HPDE6-E6E7 (cell line): ENCODE measurements around the gene CXCR2.

Experiments
- DNase-seq: peaks from one replicate; pipeline ENCODE4 v3.0.0; 2011; ENCODE audit warnings: missing footprints; ENCODE audit errors: extremely low spot score

The CXCR2 gene

DNA sequence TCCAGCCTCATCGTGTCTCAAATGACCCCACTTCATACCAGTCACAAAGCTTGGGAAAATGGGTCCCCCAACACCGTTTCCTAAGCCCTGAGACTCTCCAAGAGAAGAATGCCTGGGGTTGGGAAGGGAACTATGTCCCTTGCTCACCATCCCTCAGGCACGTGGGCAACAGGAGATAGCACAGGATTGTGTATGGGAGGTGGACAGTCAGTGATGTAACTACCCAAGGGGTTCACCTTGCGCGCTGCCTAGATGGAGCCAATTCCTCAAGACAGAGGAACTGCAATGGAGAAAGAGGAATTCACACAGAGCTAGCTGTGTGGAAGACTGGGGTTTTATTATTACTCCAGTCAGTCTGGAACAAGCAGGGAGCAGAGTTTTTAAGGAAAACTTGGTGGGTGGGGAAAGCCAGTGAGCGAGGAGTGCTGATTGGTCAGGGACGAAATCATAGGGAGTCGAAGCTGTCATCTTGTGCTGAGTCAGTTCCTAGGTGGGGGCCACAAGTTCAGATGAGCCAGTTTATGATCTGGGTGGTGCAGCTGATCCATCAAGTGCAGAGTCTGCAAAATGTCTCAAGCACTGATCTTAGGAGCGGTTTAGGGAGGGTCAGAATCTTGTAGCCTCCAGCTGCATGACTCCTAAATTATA, 54.8 kb downstream of the CXCR2 start:
- no peak for DNase-seq

DNA sequence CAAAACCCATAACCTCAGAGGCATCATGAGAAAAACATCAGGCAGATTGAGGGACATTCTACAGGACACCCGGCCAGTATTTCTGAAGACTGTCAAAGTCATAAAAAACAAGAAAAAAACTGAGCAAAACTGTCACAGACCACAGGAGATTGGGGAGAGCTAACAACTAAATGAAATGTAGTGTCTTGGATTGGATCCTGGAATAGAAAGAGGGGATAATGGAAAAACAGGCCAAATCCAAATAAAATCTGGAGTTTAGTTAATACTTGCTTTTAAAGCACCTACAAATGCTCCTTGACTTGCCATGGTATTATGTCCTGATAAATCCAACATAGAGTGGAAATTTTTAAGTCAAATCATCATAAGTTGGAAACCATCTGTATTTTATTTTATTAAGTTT, 58.5 kb downstream of the CXCR2 start:
- DNase-seq, result no peak

GRCh38 chr2:218186355-218186766, 60.5 kb downstream of the CXCR2 start:
- DNase-seq, result peak; percentile 79
